MM.1S (cell line): ENCODE data around the gene SPRR2G.

Experiments
- DNase-seq: peaks from one replicate; pipeline ENCODE4 v3.0.0-alpha.2; 2015
- H2AFZ ChIP-seq: fragments of 300-600 bp; sonication (generic); 2 replicates; pipeline ENCODE4 v1.6.0; 2016; ENCODE audit warnings: antibody characterized with exemption, low read length
- H3F3A ChIP-seq: fragments of 300-600 bp; sonication (generic); 2 replicates; pipeline ENCODE4 v1.6.1; 2016; ENCODE audit warnings: mild to moderate bottlenecking, antibody characterized with exemption, low read length, moderate library complexity, mixed read lengths; ENCODE audit not compliant: insufficient read depth
- H3K27ac ChIP-seq: fragments of 300-600 bp; sonication (generic); 2 replicates; pipeline ENCODE4 v1.5.1; 2016; ENCODE audit warnings: mild to moderate bottlenecking, low read length
- H3K27me3 ChIP-seq: fragments of 300-600 bp; sonication (generic); replicated peaks from 2 replicates; pipeline ENCODE4 v1.6.0; 2016; ENCODE audit warnings: low read length; ENCODE audit not compliant: insufficient read depth
- H3K36me3 ChIP-seq: fragments of 300-600 bp; sonication (generic); replicated peaks from 2 replicates; pipeline ENCODE4 v1.6.1; 2016; ENCODE audit warnings: mild to moderate bottlenecking, low read length, mixed read lengths; ENCODE audit not compliant: insufficient read depth
- H3K4me1 ChIP-seq: fragments of 300-600 bp; sonication (generic); 2 replicates; pipeline ENCODE4 v1.6.1; 2016; ENCODE audit warnings: low read length, mixed read lengths
- H3K4me2 ChIP-seq: fragments of 300-600 bp; sonication (generic); 2 replicates; pipeline ENCODE4 v1.6.0; 2016; ENCODE audit warnings: low read depth, low read length
- H3K4me3 ChIP-seq: fragments of 300-600 bp; sonication (generic); 2 replicates; pipeline ENCODE4 v1.5.1; 2016; ENCODE audit warnings: low read length, mixed read lengths
- H3K79me2 ChIP-seq: fragments of 300-600 bp; sonication (generic); 2 replicates; pipeline ENCODE4 v1.6.1; 2016; ENCODE audit warnings: mixed run types, low read length, mixed read lengths
- H3K9ac ChIP-seq: fragments of 300-600 bp; sonication (generic); 2 replicates; pipeline ENCODE4 v1.6.1; 2016; ENCODE audit warnings: low read length, mixed read lengths
- H3K9me2 ChIP-seq: fragments of 300-600 bp; sonication (generic); replicated peaks from 2 replicates; pipeline ENCODE4 v1.6.1; 2016; ENCODE audit warnings: mild to moderate bottlenecking, low read length, mixed read lengths; ENCODE audit not compliant: insufficient read depth
- H3K9me3 ChIP-seq: fragments of 300-600 bp; sonication (generic); replicated peaks from 2 replicates; pipeline ENCODE4 v1.6.1; 2016; ENCODE audit warnings: mild to moderate bottlenecking, low read length, mixed read lengths; ENCODE audit not compliant: insufficient read depth
- H4K20me1 ChIP-seq: fragments of 300-600 bp; sonication (generic); 2 replicates; pipeline ENCODE4 v1.6.1; 2016; ENCODE audit warnings: mild to moderate bottlenecking, low read length, moderate library complexity, mixed read lengths; ENCODE audit not compliant: insufficient read depth
- CTCF ChIP-seq: fragments of 300-600 bp; sonication (generic); IDR thresholded peaks from 2 replicates; pipeline ENCODE4 v1.5.1; 2016; ENCODE audit warnings: antibody characterized with exemption, low read length, mixed read lengths
- EZH2 ChIP-seq: fragments of 300-600 bp; sonication (generic); optimal IDR thresholded peaks from 2 replicates; pipeline ENCODE3; 2017; ENCODE audit warnings: low read depth, mild to moderate bottlenecking, antibody characterized with exemption, low read length, mixed read lengths
- EZH2phosphoT487 ChIP-seq: fragments of 300-600 bp; sonication (generic); IDR thresholded peaks from 2 replicates; pipeline ENCODE4 v1.6.1; 2018; ENCODE audit warnings: antibody characterized with exemption, low read length

Gene SPRR2G

GRCh38 chr1:153152481-153152880 is 1.8 kb upstream of the SPRR2G start:
- Histone ChIP-seq H2AFZ (no peak overlapping the region), H3K4me2 (no peak overlapping the region), H3K4me3 (no peak overlapping the region), H3K27ac (no peak overlapping the region), H3K79me2 (no peaks in the 10 kb centered on the region), H3F3A (no peaks in the 10 kb centered on the region), H3K9ac (no peak overlapping the region), H3K36me3 (no peaks in the 10 kb centered on the region), H3K27me3 (no peaks in the 10 kb centered on the region), H3K9me2 (no peaks in the 10 kb centered on the region), H3K4me1 (no peaks in the 10 kb centered on the region), H4K20me1 (no peaks in the 10 kb centered on the region), H3K9me3 (no peaks in the 10 kb centered on the region)
- no peak for TF ChIP-seq EZH2phosphoT487
- no peak for TF ChIP-seq EZH2
- no peak for TF ChIP-seq CTCF
- DNase-seq: no peak

- Histone ChIP-seq H4K20me1 (no peaks in the 10 kb centered on the region), H3K9me3 (no peaks in the 10 kb centered on the region), H3K4me2 (no peak overlapping the region), H3K79me2 (no peaks in the 10 kb centered on the region), H3K27me3 (no peaks in the 10 kb centered on the region), H3K4me3 (no peak overlapping the region), H3K36me3 (no peaks in the 10 kb centered on the region), H3K9me2 (no peaks in the 10 kb centered on the region), H2AFZ (no peak overlapping the region), H3K9ac (no peak overlapping the region), H3K27ac (no peak overlapping the region), H3K4me1 (0 out of 2 replicates have a peak, but pooled peaks cover 5% of the 10 kb centered on the region), H3F3A (no peaks in the 10 kb centered on the region)
- no peak for DNase-seq
- no peak for TF ChIP-seq EZH2phosphoT487
- no peak for TF ChIP-seq CTCF
- no peak for TF ChIP-seq EZH2
Observed at GRCh38 chr1:153141377-153141776, 9.3 kb downstream of the SPRR2G start.

- no peaks in the 10 kb centered on the region for H4K20me1 ChIP-seq
- H3K27ac ChIP-seq: no peak overlapping the region
- H3K4me1 ChIP-seq: 0 out of 2 replicates have a peak, but pooled peaks cover 5% of the 10 kb centered on the region
- no peak overlapping the region for H3K4me2 ChIP-seq
- no peaks in the 10 kb centered on the region for H3K9me2 ChIP-seq
- DNase-seq: no peak
- H3K79me2 ChIP-seq: no peaks in the 10 kb centered on the region
- H3K9me3 ChIP-seq: no peaks in the 10 kb centered on the region
- H2AFZ ChIP-seq: no peak overlapping the region
- no peak overlapping the region for H3K4me3 ChIP-seq
- no peaks in the 10 kb centered on the region for H3K27me3 ChIP-seq
- H3F3A ChIP-seq: no peaks in the 10 kb centered on the region
- no peaks in the 10 kb centered on the region for H3K36me3 ChIP-seq
- H3K9ac ChIP-seq: no peak overlapping the region
- no peak for TF ChIP-seq EZH2phosphoT487
- TF ChIP-seq CTCF: no peak
- TF ChIP-seq EZH2: no peak
Observed at GRCh38 chr1:153140484-153140883, 10.2 kb downstream of the SPRR2G start.
